ENCODE results near the gene CLEC16A.

- TF ChIP-seq POLR2A (IDR thresholded peaks at IDR 0.05) (no peak), CTCF (IDR thresholded peaks at IDR 0.05) (no peak), POLR2AphosphoS5 (IDR thresholded peaks at IDR 0.05) (no peak)
Observed at GRCh38 chr16:11198375-11198774, 254.0 kb downstream of the CLEC16A start.

Measured in breast epithelium (tissue), 3 donors.